ENCODE measurements around the gene KRTAP5-7.
"Not testable (repeated sequence)": the region's sequence is repeated elsewhere in the genome, so short reads cannot be mapped to it uniquely, and the experiment has no call there.

KRTAP5-7 gene

DNA sequence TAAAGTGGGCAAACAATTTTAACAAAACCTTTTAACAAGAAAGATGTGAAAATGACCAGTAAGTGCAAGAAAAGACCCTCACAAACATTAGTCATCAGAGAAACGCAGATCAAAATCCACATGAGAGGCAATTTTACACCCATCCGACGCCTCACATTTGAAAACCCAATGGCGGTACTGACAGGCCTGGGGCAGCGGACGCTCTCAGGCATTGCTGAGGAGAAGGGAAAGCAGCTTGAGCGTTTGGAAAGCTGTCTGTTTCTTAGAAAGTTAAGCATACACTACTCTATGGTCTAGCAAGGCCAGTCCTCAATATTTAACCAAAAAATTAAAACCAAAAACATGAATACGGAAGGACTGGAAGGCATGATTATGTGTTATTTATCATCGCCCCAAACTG, 8.8 kb downstream of the KRTAP5-7 start:
- no peak for DNase-seq

DNA sequence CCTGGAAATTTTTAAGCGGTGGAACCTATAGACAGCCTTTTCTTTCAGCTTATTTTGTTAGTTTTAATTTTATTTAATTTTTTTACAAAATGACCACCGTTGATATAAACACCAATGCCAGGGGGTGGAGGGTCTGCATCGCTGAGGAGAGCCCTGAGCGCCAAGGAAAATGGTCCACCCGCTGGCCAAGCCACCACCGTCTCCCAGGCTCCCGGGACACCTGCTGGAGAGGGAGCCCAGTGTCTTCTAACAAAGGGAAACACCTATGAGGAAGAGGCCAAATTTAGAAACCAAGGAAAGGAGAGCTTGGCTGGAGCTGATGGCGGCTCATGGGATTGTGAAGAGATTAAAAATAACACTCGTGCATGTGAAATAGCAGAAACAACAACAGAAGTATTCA, 10.5 kb downstream of the KRTAP5-7 start:
- DNase-seq, result no peak

DNA sequence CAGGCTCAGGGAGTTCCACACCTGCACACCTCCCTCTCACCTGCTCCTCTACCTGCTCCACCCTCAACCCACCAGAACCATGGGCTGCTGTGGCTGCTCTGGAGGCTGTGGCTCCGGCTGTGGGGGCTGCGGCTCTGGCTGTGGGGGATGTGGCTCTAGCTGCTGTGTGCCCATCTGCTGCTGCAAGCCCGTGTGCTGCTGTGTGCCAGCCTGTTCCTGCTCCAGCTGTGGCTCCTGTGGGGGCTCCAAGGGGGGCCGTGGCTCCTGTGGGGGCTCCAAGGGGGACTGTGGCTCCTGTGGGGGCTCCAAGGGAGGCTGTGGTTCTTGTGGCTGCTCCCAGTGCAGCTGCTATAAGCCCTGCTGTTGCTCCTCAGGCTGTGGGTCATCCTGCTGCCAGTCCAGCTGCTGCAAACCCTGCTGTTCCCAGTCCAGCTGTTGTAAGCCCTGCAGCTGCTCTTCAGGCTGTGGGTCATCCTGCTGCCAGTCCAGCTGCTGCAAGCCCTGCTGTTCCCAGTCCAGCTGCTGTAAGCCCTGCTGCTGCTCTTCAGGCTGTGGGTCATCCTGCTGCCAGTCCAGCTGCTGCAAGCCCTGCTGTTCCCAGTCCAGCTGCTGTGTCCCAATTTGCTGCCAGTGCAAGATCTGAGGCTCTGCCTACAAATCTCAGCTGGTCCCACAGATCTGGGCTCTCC, 11.1 kb downstream of the KRTAP5-7 start, which contains the start of gene KRTAP5-8:
Gene KRTAP5-8, plus strand, starts transcription at position 49 of the 689 bp plus-strand sequence. Its CDS starts 31 bp downstream, at position 80.
- not testable (repeated sequence) for DNase-seq

DNA sequence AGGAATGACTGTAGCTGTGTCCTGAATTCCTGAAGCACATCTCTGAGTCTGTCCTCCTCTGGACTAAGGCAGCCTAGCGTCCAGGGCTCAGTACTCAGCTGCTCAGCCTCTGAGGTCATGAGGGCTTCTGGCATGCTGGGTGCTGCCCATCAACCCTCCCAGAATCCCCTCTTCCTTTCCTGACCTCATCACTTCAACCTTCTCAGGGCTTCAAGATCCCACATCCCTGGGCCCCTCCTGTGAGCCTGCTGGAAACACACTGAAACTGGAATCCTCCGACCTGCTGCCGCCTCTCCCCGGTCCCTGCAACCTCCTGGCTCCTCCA, 11.6 kb downstream of the KRTAP5-7 start:
- DNase-seq, result no peak

DNA sequence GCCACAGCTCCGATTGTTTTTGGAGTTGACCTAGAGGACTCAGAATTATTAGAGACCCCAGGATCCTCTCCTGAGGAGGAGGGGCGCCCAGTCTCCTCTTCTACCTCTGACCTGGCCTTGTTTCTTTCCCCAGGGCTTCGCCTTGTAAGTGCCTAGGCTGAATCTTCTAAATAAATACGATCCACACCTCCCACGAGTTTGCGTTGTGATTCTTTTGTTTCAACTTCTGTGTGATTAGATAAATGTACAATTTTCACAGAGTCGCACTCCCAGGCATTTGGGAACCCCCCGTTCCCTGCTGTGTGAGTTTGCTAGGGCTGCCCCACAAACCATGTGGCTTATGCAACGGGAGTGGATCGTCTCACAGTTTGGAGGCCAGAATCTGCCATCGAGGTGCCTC, 11.9 kb downstream of the KRTAP5-7 start:
- DNase-seq, result no peak

DNA sequence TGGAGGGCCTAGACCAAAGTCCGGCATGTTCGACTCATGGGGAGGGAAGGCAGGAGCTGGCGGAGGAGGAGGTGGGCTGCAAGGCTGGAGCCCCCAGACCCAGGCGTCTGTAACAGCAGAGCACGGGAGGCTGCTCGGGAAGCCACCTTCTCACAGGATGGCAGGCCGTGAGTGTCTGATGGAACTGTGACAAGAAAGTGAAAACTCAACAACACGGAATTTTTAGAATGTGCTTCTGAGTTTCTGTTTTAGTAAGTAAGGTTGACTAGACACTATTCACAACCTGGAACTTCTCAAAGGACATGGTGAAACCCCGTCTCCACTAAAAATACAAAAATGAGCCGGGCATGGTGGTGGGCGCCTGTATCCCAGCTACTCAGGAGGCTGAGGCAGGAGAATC, 12.9 kb downstream of the KRTAP5-7 start:
- DNase-seq, result not testable (repeated sequence)

DNA sequence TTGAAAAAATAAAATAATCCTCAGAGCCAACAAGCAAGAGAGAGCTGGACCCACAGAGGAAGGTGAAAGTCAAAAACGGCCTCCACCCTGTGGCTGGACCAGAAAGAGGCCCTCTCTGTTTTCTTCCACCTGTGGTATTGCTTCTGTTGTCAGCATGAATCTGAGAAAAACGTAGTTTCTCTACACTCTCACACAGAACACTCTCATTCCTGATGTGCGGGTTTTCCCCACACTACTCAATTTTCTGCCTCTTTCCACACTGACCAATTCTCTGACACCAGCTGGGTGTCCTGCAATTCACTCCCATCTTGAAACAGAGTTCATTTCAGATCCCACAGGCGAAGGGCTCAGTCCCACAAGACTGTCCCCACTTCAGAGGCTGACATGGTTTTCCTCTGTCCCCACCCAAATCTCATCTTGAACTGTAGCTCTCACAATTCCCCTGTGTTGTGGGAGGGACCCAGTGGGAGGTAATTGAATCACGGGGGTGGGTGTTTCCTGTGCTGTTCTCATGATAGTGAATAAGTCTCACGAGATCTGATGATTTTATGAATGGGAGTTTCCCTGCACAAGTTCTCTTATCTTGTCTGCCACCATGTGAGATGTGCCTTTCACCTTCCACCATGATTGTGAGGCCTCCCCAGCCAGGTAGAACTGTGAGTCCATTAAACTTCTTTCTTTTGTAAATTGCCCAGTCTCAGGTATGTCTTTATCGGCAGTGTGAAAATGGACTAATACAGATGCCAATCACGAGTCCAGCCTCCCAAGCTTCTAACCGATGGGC, 13.6 kb downstream of the KRTAP5-7 start:
- not testable (repeated sequence) for DNase-seq

DNA sequence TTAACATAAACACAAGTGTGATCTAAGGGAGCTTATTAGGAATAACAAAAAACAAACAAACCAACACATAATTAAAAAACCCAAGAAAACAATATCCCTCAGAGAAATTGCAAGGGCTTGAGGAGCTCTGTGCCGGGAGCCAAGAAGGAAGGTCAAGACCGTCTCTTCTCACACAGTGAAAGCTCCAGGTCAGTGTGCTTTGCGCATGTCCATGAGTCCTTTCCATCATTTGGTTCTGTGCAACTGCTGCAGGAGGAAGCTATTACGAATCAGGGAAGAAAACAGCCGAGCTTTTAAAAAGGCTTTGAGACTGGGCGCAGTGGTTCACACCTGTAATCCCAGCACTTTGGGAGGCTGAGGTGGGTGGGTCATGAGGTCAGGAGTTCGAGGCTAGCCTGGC, 15.3 kb downstream of the KRTAP5-7 start:
- DNase-seq, result no peak

DNA sequence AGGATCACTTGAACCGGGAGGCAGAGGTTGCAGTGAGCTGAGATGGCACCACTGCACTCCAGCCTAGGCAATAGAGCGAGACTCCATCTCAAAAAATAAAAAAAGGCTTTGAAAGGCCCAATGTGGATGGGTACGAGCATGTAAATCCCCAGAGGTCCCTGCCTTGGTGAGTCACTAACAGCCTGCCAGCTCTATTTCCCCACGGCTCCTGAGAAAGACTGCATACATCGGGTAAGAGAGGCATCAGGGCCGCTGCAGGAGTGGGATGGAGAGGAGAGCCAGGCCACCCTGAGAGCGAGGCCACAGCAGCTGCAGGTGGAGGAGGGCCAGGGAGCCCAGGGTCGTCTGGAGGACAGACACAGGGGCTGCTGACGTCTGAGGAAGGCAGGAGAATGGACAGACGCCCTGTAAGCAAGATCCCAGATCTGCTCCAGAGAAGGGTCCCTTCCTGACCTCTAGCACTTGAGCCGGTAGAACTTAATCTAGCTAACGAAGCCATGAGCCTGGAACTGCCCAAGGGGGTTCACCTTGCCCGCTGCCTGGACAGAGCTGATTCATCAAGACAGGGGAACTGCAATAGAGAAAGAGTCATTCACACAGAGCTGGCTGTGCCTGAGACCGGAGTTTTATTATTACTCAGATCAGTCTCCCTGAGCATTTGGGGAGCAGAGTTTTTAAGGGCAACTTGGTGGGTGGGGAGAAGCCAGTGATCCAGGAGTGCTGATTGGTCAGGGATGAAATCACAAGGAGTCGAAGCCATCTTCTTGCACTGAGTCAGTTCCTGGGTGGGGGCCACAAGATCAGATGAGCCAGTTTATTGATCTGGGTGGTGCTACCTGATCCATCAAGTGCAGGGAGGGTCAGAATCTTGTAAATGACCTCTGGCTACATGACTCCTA, 16.1 kb downstream of the KRTAP5-7 start:
- no peak for DNase-seq

DNA sequence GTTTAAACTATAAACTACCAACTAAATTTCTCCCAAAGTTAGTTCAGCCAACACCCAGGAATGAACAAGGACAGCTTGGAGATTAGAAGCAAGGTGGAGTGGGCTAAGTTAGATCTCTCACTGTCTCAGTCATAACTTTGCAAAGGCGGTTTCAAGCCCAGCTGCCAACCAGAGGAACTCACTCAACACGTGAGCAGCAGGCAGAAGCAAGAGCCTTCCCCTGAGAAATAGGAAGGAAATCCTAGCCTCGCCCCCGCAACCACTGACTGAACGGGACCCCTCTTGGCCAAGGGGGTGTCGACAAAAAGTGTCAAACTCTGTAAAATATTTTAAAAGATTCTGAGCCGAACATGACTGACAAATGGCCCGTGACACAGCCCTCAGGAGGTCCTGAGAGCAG, 16.8 kb downstream of the KRTAP5-7 start:
- no peak for DNase-seq

DNA sequence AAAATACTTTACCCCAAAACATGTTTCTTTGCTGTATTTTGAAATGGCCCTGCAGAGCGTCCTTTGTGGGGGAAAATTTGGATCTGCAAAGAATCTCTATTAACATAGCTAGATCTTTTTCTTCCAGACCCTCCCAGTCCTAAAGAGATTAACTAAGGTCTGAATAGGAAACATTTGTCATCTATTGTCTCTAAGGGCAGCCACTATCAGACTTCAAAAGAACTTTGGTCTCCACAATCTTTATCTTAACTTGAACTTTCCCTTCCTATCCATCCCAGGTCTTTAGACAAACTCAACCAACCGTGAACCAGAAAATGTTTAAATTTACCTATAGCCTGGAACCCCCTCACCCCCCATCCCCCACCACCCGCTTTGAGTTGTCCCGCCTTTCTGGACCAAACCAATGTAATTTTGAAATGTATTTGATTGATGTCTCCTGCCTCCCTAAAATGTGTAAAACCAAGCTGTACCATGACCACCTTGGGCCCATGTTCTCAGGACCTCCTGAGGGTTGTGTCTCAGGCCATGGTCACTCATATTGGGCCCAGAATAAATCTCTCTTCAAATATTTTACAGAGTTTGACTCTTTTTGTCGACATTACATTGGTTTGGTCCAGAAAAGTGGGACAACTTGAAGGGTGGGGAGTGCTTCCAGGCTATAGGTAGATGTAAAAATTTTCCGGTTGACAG, 17.6 kb downstream of the KRTAP5-7 start:
- DNase-seq, result no peak

DNA sequence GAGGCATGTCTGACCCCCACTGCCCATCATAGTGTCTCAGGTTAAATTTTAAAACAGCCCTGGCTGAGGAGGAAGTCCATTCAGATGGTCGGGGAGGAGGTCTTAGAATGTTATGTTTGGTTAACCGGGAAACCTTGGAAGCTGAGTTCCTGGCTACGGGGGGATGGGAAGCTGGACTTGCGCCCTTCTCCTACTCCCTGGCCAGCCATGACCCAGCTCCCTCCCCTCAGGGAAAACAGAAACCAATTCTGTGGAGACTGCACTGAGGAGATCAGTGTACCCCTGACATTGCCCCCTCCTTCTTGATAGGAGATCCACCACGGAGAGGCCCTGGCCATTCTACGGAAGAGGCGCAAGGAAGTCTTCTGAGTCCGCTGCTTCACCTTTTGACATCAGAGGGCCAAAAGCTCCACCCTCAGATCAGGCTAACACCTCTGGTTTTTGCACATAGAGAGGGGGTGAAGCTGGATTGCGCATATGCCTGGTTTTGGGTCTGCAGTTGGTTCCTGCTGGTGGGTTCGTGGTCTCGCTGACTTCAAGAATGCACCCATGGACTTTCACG, 18.4 kb downstream of the KRTAP5-7 start:
- DNase-seq, result no peak

DNA sequence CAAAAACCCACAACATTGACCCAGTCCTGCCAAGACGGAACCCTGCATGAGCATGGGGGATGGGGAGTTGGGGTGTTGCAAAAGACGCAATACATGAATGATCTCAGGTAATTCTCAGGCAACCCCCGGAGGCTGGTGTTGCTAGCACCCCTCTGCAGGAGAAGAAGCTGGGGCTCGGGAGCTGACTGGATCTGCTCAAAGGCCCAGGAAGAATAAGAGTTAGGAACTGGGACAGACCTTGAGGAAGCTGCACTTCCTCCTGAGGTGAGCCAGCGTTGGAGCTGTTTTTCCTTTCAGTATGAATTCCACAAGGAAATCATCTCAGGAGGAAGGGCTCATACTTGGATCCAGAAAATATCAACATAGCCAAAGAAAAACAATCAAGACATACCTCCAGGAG, 21.1 kb downstream of the KRTAP5-7 start, which contains the start of gene KRTAP5-9:
Gene KRTAP5-9, plus strand, starts transcription at position 301 of the 400 bp plus-strand sequence. CDS start 238 bp downstream, outside the sequence.
- DNase-seq, result no peak

DNA sequence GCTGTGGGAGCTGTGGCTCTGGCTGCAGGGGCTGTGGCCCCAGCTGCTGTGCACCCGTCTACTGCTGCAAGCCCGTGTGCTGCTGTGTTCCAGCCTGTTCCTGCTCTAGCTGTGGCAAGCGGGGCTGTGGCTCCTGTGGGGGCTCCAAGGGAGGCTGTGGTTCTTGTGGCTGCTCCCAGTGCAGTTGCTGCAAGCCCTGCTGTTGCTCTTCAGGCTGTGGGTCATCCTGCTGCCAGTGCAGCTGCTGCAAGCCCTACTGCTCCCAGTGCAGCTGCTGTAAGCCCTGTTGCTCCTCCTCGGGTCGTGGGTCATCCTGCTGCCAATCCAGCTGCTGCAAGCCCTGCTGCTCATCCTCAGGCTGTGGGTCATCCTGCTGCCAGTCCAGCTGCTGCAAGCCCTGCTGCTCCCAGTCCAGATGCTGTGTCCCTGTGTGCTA, 21.7 kb downstream of the KRTAP5-7 start:
- no peak for DNase-seq

DNA sequence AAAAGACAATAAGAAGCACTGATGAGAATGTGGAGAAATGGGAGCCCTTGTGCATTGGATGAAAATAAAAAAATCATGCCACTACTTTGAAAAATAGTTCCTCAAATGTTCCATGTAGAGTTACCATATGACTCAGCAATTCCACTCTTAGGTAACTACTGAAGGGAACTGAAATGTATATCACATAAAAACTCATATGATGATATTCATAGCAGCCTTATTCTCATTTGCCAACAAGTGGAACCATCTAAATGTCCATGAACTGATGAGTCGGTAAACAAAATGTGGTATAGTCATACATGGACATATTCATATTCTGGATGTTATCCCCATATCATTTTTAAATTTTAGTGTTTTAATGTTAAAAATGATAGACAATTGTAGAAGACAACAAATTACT, 24.6 kb downstream of the KRTAP5-7 start:
- no peak for DNase-seq

DNA sequence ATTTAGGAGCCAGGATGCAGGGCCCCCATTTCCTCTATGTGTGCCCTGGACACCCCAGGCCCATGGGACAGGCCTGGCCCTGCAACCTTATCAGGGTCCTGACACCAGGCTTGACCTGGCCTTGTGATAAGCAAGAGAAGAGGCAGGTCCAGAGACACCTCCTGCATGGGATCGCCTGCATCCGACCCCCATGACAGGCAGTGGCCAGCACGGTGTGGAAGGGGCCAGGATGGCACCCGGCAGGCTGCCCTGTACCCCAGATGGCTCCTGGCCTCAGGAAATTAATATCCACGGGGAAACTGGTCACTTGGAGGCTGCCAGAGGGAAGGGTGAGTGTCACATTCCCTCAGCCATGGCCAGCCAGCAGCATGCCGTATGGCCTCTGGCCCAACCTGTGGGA, 27.9 kb downstream of the KRTAP5-7 start:
- DNase-seq, result no peak

DNA sequence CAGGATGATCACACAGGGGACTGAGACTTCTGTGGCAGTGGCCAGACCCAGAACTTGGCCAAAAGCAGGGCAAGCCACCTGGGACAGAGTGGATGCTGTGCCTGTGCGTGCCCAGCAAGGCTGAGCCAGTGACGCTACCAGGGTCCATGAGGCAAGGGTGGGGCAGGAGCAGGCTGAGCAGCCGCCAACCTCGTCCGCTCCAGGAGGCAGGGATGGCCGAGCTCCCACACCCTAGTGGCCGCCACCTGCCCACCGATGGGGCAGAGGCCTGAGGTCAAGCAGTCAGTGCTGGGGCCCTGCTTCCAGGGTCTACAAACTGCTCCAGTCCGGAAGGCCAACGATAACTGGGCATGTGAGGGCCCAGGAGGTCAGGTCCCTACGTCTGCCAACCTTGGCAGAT, 28.4 kb downstream of the KRTAP5-7 start:
- DNase-seq, result no peak

DNA sequence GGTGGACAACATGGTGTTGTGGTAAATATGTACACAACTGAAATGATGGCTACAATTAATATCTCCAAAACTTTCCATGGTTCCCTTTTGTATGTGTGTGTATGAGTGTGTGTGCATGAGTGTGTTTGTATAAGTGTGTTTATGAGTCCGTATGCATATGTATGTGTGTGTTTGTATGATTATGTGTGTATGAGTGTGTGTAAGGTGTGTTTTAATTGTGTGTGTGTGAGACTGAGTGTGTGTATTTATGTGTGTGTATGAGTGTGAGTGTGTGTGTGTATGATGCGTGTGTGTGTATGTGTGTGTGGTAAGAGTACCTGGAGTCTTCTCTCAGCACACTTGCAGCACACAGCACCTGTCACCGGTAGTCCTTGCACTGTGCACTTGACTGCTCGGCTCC, 29.0 kb downstream of the KRTAP5-7 start:
- no peak for DNase-seq

DNA sequence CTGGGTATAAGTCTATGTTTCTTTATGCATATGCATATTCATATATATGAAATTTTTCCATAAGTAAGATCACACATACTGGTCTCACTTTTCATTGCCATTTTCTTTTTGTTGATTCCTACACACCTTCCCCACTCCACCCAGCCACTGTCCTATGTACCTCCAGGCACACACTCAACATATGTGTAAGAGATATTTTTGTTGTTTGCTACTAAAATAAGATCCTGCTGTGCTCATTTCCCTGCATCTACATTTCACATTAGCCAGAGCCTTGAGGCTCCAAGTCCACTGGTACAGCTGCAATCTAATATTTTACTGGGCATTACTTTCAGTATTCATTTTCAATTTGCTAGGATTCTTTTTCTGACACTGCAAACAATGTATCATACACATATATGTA, 30.2 kb downstream of the KRTAP5-7 start:
- no peak for DNase-seq

DNA sequence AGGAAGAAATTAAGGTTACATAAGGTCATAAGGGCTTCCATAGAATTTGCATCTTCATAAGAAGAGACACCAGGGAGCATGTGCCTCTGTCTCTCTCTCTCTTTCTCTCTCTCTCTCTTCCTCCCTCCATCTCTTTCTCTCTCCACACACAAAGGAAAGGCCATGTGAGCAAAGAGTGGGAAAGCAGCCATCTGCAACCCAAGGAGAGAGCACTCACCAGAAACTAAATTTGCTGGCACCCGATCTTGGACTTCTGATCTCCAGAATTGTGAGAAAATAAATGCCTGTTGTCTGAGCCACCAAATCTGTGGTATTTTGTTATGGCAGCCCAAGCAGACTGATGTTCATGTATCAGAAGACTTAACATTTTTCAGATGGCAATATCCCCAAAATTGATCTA, 31.9 kb downstream of the KRTAP5-7 start:
- no peak for DNase-seq

DNA sequence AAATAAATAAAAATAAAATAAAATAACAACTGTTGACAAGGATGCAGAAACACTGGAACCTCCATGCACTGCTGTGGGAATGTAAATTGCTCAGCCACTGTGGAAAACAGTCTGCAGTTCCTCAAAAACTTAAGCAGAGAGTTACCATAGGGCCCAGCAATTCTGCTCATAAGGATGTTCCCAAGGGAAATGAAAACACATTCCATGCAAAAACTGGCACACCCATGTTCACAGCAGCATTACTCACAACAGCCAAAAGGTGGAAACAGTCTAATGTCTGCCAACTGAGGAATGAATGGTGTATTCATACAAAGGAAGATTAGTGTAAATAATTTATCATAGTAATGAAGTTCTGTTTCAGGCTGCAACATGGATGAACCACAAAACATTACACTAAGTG, 35.1 kb downstream of the KRTAP5-7 start:
- DNase-seq, result peak; percentile 11 to 48

DNA sequence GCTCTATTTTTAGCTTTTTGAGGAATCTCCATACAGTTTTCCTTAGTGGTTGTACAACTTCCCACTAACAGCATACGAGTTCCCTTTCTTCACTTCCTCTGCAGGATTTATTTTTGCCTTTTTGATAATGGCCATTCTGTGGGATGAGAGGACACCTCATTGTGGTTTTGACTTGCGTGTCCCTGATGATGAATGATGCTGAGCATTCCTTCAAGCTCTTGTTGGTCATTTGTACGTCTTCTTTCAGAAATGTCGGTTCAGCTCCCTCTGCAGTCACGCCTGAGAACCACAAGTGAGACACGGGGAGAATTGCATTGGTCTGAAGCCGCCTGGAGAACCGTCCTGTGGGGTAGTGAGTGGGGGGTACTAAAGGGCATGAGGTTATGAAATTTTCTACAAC, 36.3 kb downstream of the KRTAP5-7 start:
- DNase-seq, result peak; percentile 11 to 65

All from NCI-H526 (cell line).